ENCODE measurements around the gene ARHGEF1. TPM values are rescaled to one million over a fixed set of nuclear protein-coding genes. Genes with fewer than 3 reads are reported as not detected.
"Not testable (repeated sequence)": the region's sequence is repeated elsewhere in the genome, so short reads cannot be mapped to it uniquely, and the experiment has no call there.

Gene ARHGEF1
- total RNA-seq, 1 experiment from 2014 or later: 69.5 TPM

- Histone ChIP-seq H3K36me3 (ENCODE audit: control insufficient read depth, insufficient read depth, low read length) (no peaks in the 10 kb centered on the region), H3K4me1 (ENCODE audit: control insufficient read depth, insufficient read depth, low read length) (no peaks in the 10 kb centered on the region), H3K9me3 (ENCODE audit: control insufficient read depth, insufficient read depth, low read depth, low read length) (no peaks in the 10 kb centered on the region), H3K27me3 (ENCODE audit: control insufficient read depth, insufficient read depth, low read length) (no peaks in the 10 kb centered on the region), H3K4me3 (ENCODE audit: low read depth in 2 of 2, low read length in 2 of 2) (no peak overlapping the region), H3K27ac (ENCODE audit: low read length) (no peak overlapping the region)
- intact Hi-C loops (cut with micrococcal nuclease; ENCODE audit: unreplicated experiment): loop anchor here (10.0 kb wide), 1 partner anchor 53 kb away; the partner anchor contains the start of gene ARHGEF1
- TF ChIP-seq SIN3A (IDR thresholded peaks at IDR 0.05; ENCODE audit: borderline replicate concordance, insufficient read depth, low read depth, low read length): no peak
- TF ChIP-seq TCF7L2 (IDR thresholded peaks at IDR 0.05; ENCODE audit: low read depth, low read length): no peak
- TF ChIP-seq POLR2AphosphoS5 (IDR thresholded peaks at IDR 0.05; ENCODE audit: low read depth, low read length): no peak
- no peak; the same call in 1 of the 2 replicates for TF ChIP-seq CTCF (IDR thresholded peaks at IDR 0.05)
- no peak for TF ChIP-seq REST (IDR thresholded peaks at IDR 0.05; ENCODE audit: insufficient read depth in 1 of 2, low read depth in 2 of 2, low read length in 1 of 2)
- ChIA-PET POLR2A (no interaction called here), CTCF (no interaction called here)
- in situ Hi-C loops (cut with HindIII; ENCODE audit: low pct_unique_long_range_greater_than_20kb, low sequenced_read_pairs): no loop called here
- DNase-seq (ENCODE audit: low read depth, low spot score) (no peak), ATAC-seq (0 out of 2 replicates have a peak, but pooled peaks have one; percentile 32)
- BruUV-seq (replicated peaks): no TSS peak
Observed at GRCh38 chr19:41937525-41938468, 54.8 kb downstream of the ARHGEF1 start.

GRCh38 chr19:41939209-41939608, 56.2 kb downstream of the ARHGEF1 start:
- DNase-seq (ENCODE audit: low read depth, low spot score); ATAC-seq; H3K4me3 ChIP-seq (ENCODE audit: low read depth in 2 of 2, low read length in 2 of 2); H3K27ac ChIP-seq (ENCODE audit: low read length); CTCF ChIA-PET; H3K36me3 ChIP-seq (ENCODE audit: control insufficient read depth, insufficient read depth, low read length); H3K27me3 ChIP-seq (ENCODE audit: control insufficient read depth, insufficient read depth, low read length); BruUV-seq (replicated peaks); POLR2A ChIA-PET; H3K9me3 ChIP-seq (ENCODE audit: control insufficient read depth, insufficient read depth, low read depth, low read length); in situ Hi-C loops (cut with HindIII; ENCODE audit: low pct_unique_long_range_greater_than_20kb, low sequenced_read_pairs); H3K4me1 ChIP-seq (ENCODE audit: control insufficient read depth, insufficient read depth, low read length): not testable (repeated sequence)
- intact Hi-C loops (cut with micrococcal nuclease; ENCODE audit: unreplicated experiment): loop anchor here (10.0 kb wide), 1 partner anchor 54 kb away; the partner anchor contains the start of gene ARHGEF1

All from Panc1 (cell line).